ENCODE measurements around the gene PRSS21. TPM values are rescaled to one million over a fixed set of nuclear protein-coding genes. Genes with fewer than 3 reads are reported as not detected.

The PRSS21 gene
- total RNA-seq, 2 experiments from 2014 or later = 68.7 to 69.6 TPM

DNA sequence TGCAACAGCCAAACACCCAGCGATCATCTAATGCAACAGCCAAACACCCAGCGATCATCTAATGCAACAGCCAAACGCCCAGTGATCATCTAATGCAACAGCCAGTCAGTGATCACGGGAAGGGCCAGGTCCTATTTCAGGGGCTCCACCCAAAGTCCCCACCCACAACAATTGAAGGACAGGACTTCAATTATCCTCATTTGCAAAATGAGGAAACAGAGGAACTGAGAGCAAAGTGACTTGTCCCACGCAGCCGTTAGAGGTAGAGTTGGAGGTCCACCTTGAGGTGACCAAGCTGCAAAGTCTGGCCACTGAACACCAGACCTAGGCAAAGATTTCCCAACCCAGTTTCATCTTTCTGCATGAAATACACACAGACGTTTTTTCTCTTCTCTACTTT, 16.7 kb downstream of the PRSS21 start:
- Histone ChIP-seq H4K20me1 (ENCODE audit: insufficient read depth, low read length) (no peaks in the 10 kb centered on the region), H3K4me1 (ENCODE audit: insufficient read depth, low read length, poor library complexity, severe bottlenecking) (no peaks in the 10 kb centered on the region), H3K27ac (ENCODE audit: low read depth, low read length, poor library complexity, severe bottlenecking) (no peak overlapping the region), H3K79me2 (ENCODE audit: insufficient read depth, low read depth, low read length) (no peaks in the 10 kb centered on the region), H3K36me3 (ENCODE audit: insufficient read depth, low read length) (no peaks in the 10 kb centered on the region), H3K9me2 (ENCODE audit: insufficient read depth, low read length) (no peaks in the 10 kb centered on the region), H3K4me3 (ENCODE audit: low read depth, low read length, poor library complexity, severe bottlenecking) (no peak overlapping the region), H3K9me3 (ENCODE audit: low read length) (no peaks in the 10 kb centered on the region), H3K4me2 (ENCODE audit: low read length) (no peak overlapping the region), H2AFZ (ENCODE audit: low read length) (no peak overlapping the region)
- CTCF ChIA-PET (ENCODE audit: unreplicated experiment) = no interaction called here
- intact Hi-C loops (cut with micrococcal nuclease; ENCODE audit: unreplicated experiment) = no loop called here
- POLR2A ChIA-PET = no interaction called here
- no peak for DNase-seq (ENCODE audit: low spot score)
- no TSS peak for BruUV-seq (replicated peaks)
- TF ChIP-seq EZH2phosphoT487 (IDR thresholded peaks at IDR 0.05; ENCODE audit: borderline replicate concordance, low read depth, low read length) = no peak
- TF ChIP-seq, protein P1, sequence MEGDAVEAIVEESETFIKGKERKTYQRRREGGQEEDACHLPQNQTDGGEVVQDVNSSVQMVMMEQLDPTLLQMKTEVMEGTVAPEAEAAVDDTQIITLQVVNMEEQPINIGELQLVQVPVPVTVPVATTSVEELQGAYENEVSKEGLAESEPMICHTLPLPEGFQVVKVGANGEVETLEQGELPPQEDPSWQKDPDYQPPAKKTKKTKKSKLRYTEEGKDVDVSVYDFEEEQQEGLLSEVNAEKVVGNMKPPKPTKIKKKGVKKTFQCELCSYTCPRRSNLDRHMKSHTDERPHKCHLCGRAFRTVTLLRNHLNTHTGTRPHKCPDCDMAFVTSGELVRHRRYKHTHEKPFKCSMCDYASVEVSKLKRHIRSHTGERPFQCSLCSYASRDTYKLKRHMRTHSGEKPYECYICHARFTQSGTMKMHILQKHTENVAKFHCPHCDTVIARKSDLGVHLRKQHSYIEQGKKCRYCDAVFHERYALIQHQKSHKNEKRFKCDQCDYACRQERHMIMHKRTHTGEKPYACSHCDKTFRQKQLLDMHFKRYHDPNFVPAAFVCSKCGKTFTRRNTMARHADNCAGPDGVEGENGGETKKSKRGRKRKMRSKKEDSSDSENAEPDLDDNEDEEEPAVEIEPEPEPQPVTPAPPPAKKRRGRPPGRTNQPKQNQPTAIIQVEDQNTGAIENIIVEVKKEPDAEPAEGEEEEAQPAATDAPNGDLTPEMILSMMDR (conservative IDR thresholded peaks at IDR 0.05; ENCODE audit: low read length) = no peak

DNA sequence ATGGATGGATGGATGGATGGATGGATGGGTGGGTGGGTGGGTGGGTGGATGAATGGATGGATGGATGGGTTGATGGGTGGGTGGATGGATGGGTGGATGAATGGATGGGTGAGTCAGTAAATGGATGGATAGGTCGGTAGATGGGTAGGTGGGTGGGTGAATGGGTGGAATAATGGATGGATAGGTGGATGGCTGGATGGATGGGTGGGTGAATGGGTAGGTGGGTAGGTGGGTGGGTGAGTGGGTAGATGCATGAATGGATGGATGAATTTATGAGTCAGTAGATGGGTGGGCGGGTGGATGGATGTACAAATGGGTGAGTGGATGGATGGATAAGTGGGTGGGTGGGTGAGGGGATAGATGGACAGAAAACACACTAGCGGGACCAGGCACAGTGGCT, 17.9 kb downstream of the PRSS21 start:
- Histone ChIP-seq H3K36me3 (ENCODE audit: insufficient read depth, low read length) (no peaks in the 10 kb centered on the region), H3K9me3 (ENCODE audit: low read length) (no peaks in the 10 kb centered on the region), H2AFZ (ENCODE audit: low read length) (no peak overlapping the region), H3K4me3 (ENCODE audit: low read depth, low read length, poor library complexity, severe bottlenecking) (no peak overlapping the region), H3K9me2 (ENCODE audit: insufficient read depth, low read length) (no peaks in the 10 kb centered on the region), H3K4me1 (ENCODE audit: insufficient read depth, low read length, poor library complexity, severe bottlenecking) (no peaks in the 10 kb centered on the region), H4K20me1 (ENCODE audit: insufficient read depth, low read length) (no peaks in the 10 kb centered on the region), H3K79me2 (ENCODE audit: insufficient read depth, low read depth, low read length) (no peaks in the 10 kb centered on the region), H3K27ac (ENCODE audit: low read depth, low read length, poor library complexity, severe bottlenecking) (no peak overlapping the region), H3K4me2 (ENCODE audit: low read length) (no peak overlapping the region)
- no peak for DNase-seq (ENCODE audit: low spot score)
- ChIA-PET CTCF (ENCODE audit: unreplicated experiment) (no interaction called here), POLR2A (no interaction called here)
- BruUV-seq (replicated peaks) = no TSS peak
- intact Hi-C loops (cut with micrococcal nuclease; ENCODE audit: unreplicated experiment) = no loop called here
- TF ChIP-seq, protein P1 (conservative IDR thresholded peaks at IDR 0.05; ENCODE audit: low read length) = no peak
- no peak for TF ChIP-seq EZH2phosphoT487 (IDR thresholded peaks at IDR 0.05; ENCODE audit: borderline replicate concordance, low read depth, low read length)

DNA sequence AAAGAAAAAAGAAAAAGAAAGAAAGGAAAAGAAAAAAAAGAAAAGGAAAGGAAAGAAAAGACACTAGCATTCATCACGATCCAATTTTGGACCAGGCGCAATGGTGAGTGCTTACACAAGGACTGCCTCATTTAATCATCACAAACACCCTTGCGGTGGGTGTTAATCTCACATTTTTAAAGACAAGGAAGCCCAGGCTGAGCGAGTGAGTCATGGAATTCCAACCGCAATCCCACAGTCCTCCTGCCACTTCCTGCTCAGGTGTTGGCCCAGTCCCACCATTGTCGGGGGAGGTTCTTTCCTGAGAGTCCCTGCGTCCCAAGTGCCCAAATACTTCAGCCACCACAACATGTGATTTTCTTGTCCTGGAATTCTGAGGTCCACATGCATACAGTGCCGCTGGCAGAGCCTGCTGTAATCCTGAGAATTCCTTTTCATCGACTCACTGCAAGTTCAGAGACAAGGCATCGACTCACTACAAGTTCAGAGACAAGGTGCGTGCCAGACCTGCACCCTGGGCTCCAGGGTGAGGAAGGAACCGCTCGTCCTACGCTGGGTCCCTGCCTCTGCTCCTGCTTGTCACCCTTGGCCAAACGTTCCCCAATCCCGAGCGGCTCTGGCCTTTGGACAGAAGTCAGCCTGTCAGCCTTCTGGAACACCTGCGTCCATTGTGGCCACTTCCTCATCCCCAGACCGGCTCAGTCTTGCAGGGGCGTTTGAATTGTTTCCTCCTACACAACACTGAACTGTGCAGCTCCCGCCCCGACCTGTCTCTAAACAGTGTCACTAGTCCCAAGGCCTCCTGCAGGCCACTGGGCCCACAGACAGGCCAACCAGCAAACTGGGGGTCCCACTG, 18.8 kb downstream of the PRSS21 start:
- TF ChIP-seq, protein P1 (conservative IDR thresholded peaks at IDR 0.05; ENCODE audit: low read length) = no peak
- no peak for TF ChIP-seq EZH2phosphoT487 (IDR thresholded peaks at IDR 0.05; ENCODE audit: borderline replicate concordance, low read depth, low read length)
- ChIA-PET CTCF (ENCODE audit: unreplicated experiment) (no interaction called here), POLR2A (no interaction called here)
- Histone ChIP-seq H3K9me2 (ENCODE audit: insufficient read depth, low read length) (no peaks in the 10 kb centered on the region), H3K4me3 (ENCODE audit: low read depth, low read length, poor library complexity, severe bottlenecking) (no peak overlapping the region), H3K27ac (ENCODE audit: low read depth, low read length, poor library complexity, severe bottlenecking) (no peak overlapping the region), H3K9me3 (ENCODE audit: low read length) (no peaks in the 10 kb centered on the region), H4K20me1 (ENCODE audit: insufficient read depth, low read length) (no peaks in the 10 kb centered on the region), H3K4me2 (ENCODE audit: low read length) (no peak overlapping the region), H3K4me1 (ENCODE audit: insufficient read depth, low read length, poor library complexity, severe bottlenecking) (no peaks in the 10 kb centered on the region), H3K36me3 (ENCODE audit: insufficient read depth, low read length) (no peaks in the 10 kb centered on the region), H3K79me2 (ENCODE audit: insufficient read depth, low read depth, low read length) (no peaks in the 10 kb centered on the region), H2AFZ (ENCODE audit: low read length) (no peak overlapping the region)
- no TSS peak for BruUV-seq (replicated peaks)
- DNase-seq (ENCODE audit: low spot score) = no peak
- intact Hi-C loops (cut with micrococcal nuclease; ENCODE audit: unreplicated experiment) = no loop called here
